GM10266 (cell line): ENCODE data around the gene ACOXL.

Source experiments
- DNase-seq: peaks from one replicate; pipeline ENCODE4 v3.0.0; 2012; ENCODE audit errors: extremely low spot score
- CTCF ChIP-seq: IDR thresholded peaks from 2 replicates; pipeline ENCODE4 v1.5.1; 2012; ENCODE audit warnings: mild to moderate bottlenecking, low read depth; ENCODE audit not compliant: control insufficient read depth, insufficient read depth; ENCODE audit errors: missing control alignments

ACOXL gene

GRCh38 chr2:111091811-111092211 is 359.4 kb downstream of the ACOXL start:
- DNase-seq = no peak

GRCh38 chr2:111094691-111095090 is 362.3 kb downstream of the ACOXL start:
- DNase-seq = no peak
- no peak for TF ChIP-seq CTCF

More at GRCh38 chr2:111091811-111092211, 359.4 kb downstream of the ACOXL start:
- TF ChIP-seq CTCF = no peak

GRCh38 chr2:111095434-111095833 is 363.1 kb downstream of the ACOXL start:
- no peak for TF ChIP-seq CTCF
- DNase-seq = no peak

GRCh38 chr2:111099402-111099801 is 367.0 kb downstream of the ACOXL start:
- no peak for DNase-seq
- no peak for TF ChIP-seq CTCF

- no peak for TF ChIP-seq CTCF
- DNase-seq = no peak
Measured at GRCh38 chr2:111100087-111100764, 367.9 kb downstream of the ACOXL start.

GRCh38 chr2:111100765-111101162 is 368.4 kb downstream of the ACOXL start:
- DNase-seq = peak; percentile 49

GRCh38 chr2:111101592-111101991 is 369.2 kb downstream of the ACOXL start:
- no peak for DNase-seq

More at GRCh38 chr2:111100765-111101162, 368.4 kb downstream of the ACOXL start:
- TF ChIP-seq CTCF = no peak

More at GRCh38 chr2:111101592-111101991, 369.2 kb downstream of the ACOXL start:
- no peak for TF ChIP-seq CTCF
